CD1c-positive myeloid dendritic cell (primary cell): ENCODE data around the gene SLC19A1.
A peak's percentile ranks its signal among the peaks of the same experiment; 100 is the strongest.

Experiments
- DNase-seq: peaks from one replicate; pipeline ENCODE4 v3.0.0-alpha.2; 2016; ENCODE audit errors: extremely low spot score

Gene SLC19A1

GRCh38 chr21:45558044-45558721 is 15.9 kb upstream of the SLC19A1 start:
- DNase-seq: no peak

GRCh38 chr21:45557616-45558043 is 15.4 kb upstream of the SLC19A1 start:
- no peak for DNase-seq

GRCh38 chr21:45556645-45557615 is 14.7 kb upstream of the SLC19A1 start:
- DNase-seq: no peak

- no peak for DNase-seq
Observed at GRCh38 chr21:45556302-45556644, 14.0 kb upstream of the SLC19A1 start.

- DNase-seq: peak; percentile 71
Observed at GRCh38 chr21:45555557-45556301, 13.5 kb upstream of the SLC19A1 start.

GRCh38 chr21:45555251-45555556 is 13.0 kb upstream of the SLC19A1 start:
- DNase-seq: no peak

- DNase-seq: peak; percentile 84
Observed at GRCh38 chr21:45554477-45555175, 12.4 kb upstream of the SLC19A1 start.

- no peak for DNase-seq
Observed at GRCh38 chr21:45552696-45553391, 10.6 kb upstream of the SLC19A1 start.

- DNase-seq: no peak
Observed at GRCh38 chr21:45551783-45552695, 9.8 kb upstream of the SLC19A1 start.

- peak; percentile 90 for DNase-seq
Observed at GRCh38 chr21:45551316-45551715, 9.1 kb upstream of the SLC19A1 start.

GRCh38 chr21:45550522-45551210 is 8.4 kb upstream of the SLC19A1 start:
- peak; percentile 88 for DNase-seq

GRCh38 chr21:45549626-45550463 is 7.6 kb upstream of the SLC19A1 start:
- peak; percentile 19 for DNase-seq

- DNase-seq: no peak
Observed at GRCh38 chr21:45548711-45549491, 6.7 kb upstream of the SLC19A1 start.

GRCh38 chr21:45547545-45547900 is 5.3 kb upstream of the SLC19A1 start:
- no peak for DNase-seq

- no peak for DNase-seq
Observed at GRCh38 chr21:45546636-45547544, 4.7 kb upstream of the SLC19A1 start.

GRCh38 chr21:45545691-45546531 is 3.7 kb upstream of the SLC19A1 start:
- DNase-seq: no peak
